Measurements from ENCODE around the gene STRBP. TPM values are rescaled to one million over a fixed set of nuclear protein-coding genes. Genes with fewer than 3 reads are reported as not detected.

Gene STRBP
- total and polyA plus RNA-seq, 9 of the 15 experiments (the other 6 are each of a cell fraction or from before 2014, with no cell fraction given): 27.7 to 84.0 (median 70.2) TPM

- no peak for TF ChIP-seq ZNF407 (IDR thresholded peaks at IDR 0.05; ENCODE audit: low read depth)
- no peak for TF ChIP-seq ADNP (tag; IDR thresholded peaks at IDR 0.05)
- no peak for TF ChIP-seq NR1H2 (CRISPR knock-in tag; IDR thresholded peaks at IDR 0.05)
- TF ChIP-seq E2F6 (IDR thresholded peaks at IDR 0.05; ENCODE audit: borderline replicate concordance in 1 of 2, extremely low read depth in 1 of 2, insufficient read depth in 1 of 2, insufficient read length in 1 of 2, low read depth in 1 of 2, low read length in 1 of 2, poor library complexity in 1 of 2, severe bottlenecking in 1 of 2): no peak
- no peak for TF ChIP-seq PTTG1 (tag; IDR thresholded peaks at IDR 0.05; ENCODE audit: low read depth)
- no peak for TF ChIP-seq ZBTB34 (CRISPR knock-in tag; IDR thresholded peaks at IDR 0.05)
- TF ChIP-seq PML (IDR thresholded peaks at IDR 0.05; ENCODE audit: low read length): no peak; the same call in 1 of the 2 replicates
- no peak for TF ChIP-seq HLTF (IDR thresholded peaks at IDR 0.05)
- no peak for TF ChIP-seq PKNOX1 (IDR thresholded peaks at IDR 0.05)
- TF ChIP-seq POLR3A (IDR thresholded peaks at IDR 0.05; ENCODE audit: borderline replicate concordance, extremely low read depth, insufficient read depth, insufficient read length): no peak
- no peak for TF ChIP-seq CREBBP (IDR thresholded peaks at IDR 0.05; ENCODE audit: low read depth, low read length)
- no peak for TF ChIP-seq PRPF4 (IDR thresholded peaks at IDR 0.05; ENCODE audit: insufficient read depth, low read depth, low read length, poor library complexity, severe bottlenecking)
- no peak for TF ChIP-seq STAG1 (CRISPR knock-in tag; IDR thresholded peaks at IDR 0.05; ENCODE audit: borderline replicate concordance)
These were observed 34.2 kb upstream of the STRBP start (continued) for GRCh38 chr9:123302348-123303214.

Measured in K562 (cell line).